GM13977 (cell line): ENCODE data around the gene GPRIN2.
"Not testable (repeated sequence)": the region's sequence is repeated elsewhere in the genome, so short reads cannot be mapped to it uniquely, and the experiment has no call there.

Source experiments
- DNase-seq: peaks from one replicate; pipeline ENCODE4 v3.0.0; 2012; ENCODE audit warnings: low spot score
- CTCF ChIP-seq: IDR thresholded peaks from 2 replicates; pipeline ENCODE4 v1.5.1; 2012; ENCODE audit warnings: mild to moderate bottlenecking, control low read depth; ENCODE audit not compliant: insufficient read depth; ENCODE audit errors: extremely low read depth, missing control alignments
- in situ Hi-C: fragments of 300-500 bp; cut with MboI; formaldehyde crosslinking; loops from one replicate; pipeline ENCODE4 v1.12.0; 2022; ENCODE audit warnings: low sequenced_read_pairs, low pct_unique_long_range_greater_than_20kb, mixed read lengths, inconsistent platforms; ENCODE audit not compliant: unreplicated experiment

Gene GPRIN2

DNA sequence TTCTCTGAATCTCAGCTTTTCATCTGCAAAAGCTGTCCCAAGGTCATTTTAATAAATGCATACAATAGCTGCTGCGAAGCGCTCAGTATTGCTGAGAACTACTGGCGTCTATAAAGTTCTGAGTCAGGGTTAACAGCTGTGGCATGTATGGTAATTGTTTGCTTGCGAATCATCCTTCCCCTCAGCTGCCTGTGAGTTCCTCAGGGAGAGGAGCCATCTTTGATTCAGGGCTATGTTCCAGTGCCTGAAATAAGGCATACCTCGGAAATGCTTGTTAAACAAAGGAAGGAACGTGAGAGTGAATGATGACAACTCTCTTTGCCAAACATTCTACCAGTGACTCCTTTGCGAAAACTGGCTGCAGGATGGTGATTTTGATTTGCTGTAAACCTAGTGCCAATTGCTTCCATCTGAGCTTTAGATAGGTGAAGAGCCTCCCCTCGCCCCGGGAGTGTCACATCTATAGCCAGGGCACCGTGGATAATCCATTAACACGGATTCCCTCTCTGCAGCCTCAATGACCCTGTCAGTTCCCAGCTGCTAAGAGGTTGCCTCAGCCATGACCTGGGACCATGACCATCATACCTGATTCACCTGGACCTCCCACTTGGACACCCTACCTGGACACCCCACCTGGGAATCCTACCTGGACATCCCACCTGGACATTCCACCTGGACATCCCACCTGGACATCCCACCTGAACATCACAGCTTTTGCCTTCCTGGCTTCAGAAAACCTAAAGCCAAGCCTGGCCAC, 39.6 kb downstream of the GPRIN2 start:
- TF ChIP-seq CTCF, result no peak
- in situ Hi-C loops, result no loop called here
- DNase-seq, result no peak

GRCh38 chr10:46515793-46516192, 40.7 kb downstream of the GPRIN2 start:
- TF ChIP-seq CTCF, result no peak
- no peak for DNase-seq
- in situ Hi-C loops, result no loop called here

- TF ChIP-seq CTCF, result no peak
- in situ Hi-C loops, result no loop called here
- no peak for DNase-seq
Observed at GRCh38 chr10:46515366-46515765, 41.1 kb downstream of the GPRIN2 start.

- in situ Hi-C loops, result no loop called here
- no peak for DNase-seq
- no peak for TF ChIP-seq CTCF
Observed at GRCh38 chr10:46514899-46515298, 41.6 kb downstream of the GPRIN2 start.

DNA sequence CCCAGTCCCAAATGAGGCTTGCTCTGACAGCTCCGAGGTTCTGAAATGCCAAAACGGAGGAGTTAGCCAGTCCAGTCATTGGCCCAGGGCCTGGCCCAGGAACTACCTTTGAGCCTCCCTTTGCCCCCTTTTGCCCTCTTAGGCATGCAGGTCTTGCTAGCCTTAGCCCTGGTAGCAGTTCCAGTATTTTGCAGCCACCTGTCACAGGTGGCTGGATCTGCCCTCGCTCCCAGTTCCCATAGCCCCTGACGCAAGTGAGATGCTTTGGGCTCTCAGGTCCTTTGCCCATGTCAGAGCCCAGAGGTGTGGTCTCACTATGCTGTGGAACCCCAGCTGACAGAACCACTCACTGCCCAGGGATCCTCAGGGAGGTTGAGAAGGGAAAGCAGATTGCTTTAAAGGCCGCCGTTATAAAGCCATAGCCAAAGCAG, 42.0 kb downstream of the GPRIN2 start:
- no peak for TF ChIP-seq CTCF
- DNase-seq, result no peak
- in situ Hi-C loops, result no loop called here

DNA sequence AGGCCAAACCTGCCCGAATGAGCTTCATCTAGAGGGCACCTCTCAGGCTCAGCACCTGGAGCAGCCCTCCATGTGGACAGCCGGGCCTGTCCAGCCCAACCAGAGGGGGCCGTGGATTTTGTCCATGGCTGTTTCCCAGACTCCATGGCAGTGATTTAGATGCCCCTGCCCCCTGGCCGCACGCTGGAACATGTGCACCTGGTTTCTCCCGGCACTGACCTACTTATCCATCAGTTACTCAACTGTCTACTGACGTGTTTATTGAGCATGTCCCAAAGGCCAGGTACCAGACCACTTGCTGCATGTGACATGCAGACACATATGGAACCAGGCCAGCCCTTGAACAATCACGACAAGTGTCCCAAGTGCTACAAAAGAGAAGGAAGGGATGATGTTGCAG, 43.1 kb downstream of the GPRIN2 start:
- DNase-seq, in situ Hi-C loops: not testable (repeated sequence)

DNA sequence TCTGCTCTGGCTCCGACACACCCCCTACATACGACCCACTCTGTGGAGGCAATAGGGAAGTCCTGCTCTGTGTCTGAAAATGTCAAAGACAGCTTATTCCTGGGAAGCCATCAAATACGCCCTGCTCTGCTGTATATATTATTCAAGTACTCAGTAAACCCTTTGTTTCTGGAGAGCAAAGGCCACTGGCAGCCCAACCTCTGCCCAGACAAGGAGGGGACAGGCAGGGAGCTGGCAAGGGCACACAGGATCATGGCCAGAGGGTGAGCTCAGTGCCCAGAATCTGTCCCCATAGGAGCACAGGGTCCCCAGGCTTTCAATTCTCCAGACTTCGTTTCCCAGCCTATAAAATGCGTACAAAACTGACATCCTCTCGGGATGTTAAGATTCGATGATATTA, 43.7 kb downstream of the GPRIN2 start:
- DNase-seq, in situ Hi-C loops: not testable (repeated sequence)

- DNase-seq, in situ Hi-C loops: not testable (repeated sequence)
Observed at GRCh38 chr10:46512002-46512401, 44.5 kb downstream of the GPRIN2 start.
